Measurements from ENCODE around the gene SLC25A21.
"Not testable (repeated sequence)": the region's sequence is repeated elsewhere in the genome, so short reads cannot be mapped to it uniquely, and the experiment has no call there.

Gene SLC25A21

DNA sequence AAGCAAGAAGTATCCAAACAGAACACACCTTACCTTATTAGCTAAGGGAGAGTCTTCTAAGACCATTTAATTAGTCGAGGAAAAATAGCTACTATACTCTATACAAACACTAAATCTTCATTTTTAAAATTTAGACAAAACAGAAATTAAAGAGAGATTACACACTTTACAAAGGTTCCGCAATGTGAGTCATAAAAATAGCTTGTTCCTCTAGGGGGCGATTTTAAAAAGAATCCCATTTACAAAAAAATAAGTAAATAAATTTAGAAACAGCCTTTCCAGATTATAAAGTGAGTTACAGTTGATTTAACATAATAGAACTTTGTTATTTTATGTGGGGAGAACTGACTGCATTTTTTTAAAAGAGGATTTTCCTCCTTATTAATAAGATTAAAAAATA lies 309.1 kb downstream of the SLC25A21 start:
- DNase-seq (ENCODE audit: low spot score): no peak

DNA sequence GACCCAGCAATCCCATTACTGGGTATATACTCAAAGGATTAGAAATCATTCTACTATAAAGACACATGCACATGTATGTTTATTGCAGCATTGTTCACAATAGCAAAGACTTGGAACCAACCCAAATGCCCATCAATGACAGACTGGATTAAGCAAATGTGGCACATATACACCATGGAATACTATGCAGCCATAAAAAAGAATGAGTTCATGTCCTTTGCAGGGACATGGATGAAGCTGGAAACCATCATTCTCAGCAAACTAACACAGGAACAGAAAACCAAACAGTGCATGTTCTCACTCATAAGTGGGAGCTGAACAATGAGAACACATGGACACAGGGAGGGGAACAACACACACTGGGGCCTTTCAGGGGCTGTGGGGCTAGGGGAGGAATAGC lies 310.2 kb downstream of the SLC25A21 start:
- DNase-seq (ENCODE audit: low spot score): not testable (repeated sequence)

DNA sequence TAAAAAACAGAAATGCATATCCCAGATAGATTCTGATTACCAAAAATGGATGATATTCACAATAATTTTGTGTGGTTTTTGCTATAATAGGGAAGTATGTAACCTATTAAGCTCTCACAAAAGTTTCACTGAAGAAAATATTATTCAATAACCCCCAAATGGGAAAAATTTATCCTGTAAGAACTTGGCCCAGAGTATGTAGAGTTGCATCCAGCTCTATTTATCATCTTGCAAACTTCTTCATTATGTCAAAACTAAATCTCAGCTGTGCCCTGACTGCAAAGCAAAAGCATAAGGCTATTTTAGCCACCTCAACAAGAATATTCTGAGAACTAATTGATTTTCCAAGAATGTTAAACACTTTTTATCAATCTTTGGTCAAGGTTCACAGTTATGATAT lies 311.6 kb downstream of the SLC25A21 start:
- no peak for DNase-seq (ENCODE audit: low spot score)

DNA sequence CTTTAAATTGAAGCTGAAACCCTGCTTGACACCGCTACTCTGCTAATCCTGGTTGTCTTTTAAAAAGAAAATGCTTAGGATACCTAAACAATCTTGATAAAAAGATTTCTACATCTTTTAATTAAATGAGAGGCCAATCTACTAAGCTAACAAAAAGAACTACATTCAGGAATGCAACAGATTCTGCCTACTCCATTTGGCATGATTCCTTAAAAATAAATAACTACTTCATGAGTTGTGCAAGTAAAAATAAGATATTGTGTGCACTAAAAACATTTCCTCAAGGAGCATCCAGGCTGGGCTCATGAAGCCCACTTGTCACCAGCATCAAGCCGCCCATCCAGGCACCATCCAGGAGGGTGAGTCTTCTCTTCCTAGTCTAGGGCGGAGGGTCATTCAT lies 313.3 kb downstream of the SLC25A21 start:
- no peak for DNase-seq (ENCODE audit: low spot score)

DNA sequence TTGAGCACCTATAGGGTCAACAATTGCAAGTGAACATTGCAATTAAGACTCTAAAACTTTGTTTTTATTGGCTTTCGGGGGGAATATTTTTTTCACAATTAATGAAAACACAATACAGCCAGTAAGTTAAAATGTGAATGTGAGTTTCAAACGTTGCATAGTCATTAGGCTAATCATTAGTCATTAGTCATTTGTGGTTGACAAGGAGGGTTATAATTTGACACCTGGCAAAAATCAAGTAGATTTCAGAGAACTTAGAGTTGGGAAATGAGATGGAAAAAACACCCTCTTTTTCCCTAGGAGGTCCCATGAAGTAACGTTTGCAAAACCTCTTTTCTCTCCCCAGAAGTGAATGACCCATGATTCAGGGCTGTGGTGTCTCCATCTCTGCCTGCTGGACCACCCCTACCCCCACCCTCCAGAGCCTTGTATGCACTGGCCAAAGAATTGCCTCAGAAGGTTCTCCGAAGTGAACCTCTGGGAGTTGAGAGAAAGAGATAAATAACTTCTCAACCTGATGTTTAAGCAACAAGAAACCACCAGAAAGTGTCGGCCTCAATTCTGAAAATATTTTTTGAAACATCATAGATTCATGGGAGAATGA lies 314.5 kb downstream of the SLC25A21 start:
- no peak for DNase-seq (ENCODE audit: low spot score)

DNA sequence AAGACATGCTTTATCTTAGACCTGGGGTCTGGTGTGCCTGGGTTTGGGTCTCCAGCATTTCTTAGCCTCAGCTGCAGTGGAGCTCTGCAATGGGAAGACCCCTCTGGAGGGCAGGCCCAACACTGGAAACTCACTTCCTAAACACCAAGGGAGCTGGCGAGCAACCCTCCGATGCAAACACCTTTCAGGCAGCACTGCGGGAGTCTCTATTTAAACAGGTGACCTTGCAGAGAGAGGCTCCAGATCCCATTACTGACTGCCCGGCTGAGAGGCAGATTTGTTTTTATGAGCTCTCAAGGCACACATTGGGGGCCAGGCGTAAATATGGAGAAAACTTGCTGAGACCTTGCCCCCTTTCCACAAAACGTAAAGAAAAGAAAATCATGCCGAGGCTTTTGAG lies 315.3 kb downstream of the SLC25A21 start:
- DNase-seq (ENCODE audit: low spot score): no peak

DNA sequence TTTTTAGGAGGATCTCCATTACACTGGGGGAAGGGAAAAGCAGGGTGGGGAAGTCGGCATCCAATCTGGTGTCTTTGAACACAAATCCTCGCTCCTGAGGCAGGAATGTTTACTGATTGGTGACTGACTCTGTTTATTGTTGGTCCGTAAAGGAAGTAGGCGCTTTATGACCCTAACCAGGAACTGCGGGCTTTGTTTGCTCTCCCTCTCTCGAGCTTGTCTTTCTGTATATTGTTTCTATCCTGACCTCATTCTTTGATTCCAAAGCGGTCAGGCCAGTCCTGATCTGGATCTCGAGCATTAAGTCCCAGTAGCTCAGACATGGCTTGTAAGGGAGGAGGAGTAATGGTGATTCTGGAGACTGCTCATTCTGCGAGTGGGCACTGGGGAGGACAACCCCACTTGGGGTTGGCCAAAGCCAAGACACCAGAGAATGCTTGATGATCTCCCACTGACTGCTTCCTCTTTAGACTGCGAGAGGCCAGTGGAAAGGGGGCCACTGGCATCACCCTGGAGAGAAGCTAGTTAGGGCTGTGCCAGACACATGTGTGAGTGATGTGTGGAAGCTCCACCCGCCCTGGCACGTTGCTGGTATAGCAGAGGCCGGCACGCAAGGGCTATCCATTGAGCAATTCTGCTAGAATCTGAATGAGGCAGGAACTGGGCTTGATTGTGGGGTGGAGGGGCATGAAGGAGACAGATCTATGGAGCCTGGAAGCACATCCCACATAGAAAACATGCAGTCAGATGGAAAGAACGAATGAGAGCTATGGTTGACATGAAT lies 316.1 kb downstream of the SLC25A21 start:
- DNase-seq (ENCODE audit: low spot score): no peak

DNA sequence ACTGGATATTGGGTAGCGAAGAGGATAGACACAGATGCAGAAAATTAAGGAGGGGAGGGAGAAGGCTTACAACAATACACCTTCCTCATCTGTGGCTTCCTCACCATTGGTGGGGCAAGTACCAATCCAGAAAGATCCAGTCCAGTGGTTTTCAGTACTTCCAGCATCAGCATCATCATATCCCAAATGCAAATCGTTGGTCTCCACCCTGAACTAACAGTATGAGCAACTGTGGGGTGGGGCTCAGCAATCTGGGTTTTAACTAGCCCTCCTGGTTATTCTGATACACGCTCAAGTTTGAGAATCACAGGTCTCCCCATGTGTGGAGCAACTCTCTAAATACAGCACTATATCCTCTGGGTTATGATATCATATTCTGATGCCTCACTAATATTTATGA lies 317.0 kb downstream of the SLC25A21 start:
- no peak for DNase-seq (ENCODE audit: low spot score)

DNA sequence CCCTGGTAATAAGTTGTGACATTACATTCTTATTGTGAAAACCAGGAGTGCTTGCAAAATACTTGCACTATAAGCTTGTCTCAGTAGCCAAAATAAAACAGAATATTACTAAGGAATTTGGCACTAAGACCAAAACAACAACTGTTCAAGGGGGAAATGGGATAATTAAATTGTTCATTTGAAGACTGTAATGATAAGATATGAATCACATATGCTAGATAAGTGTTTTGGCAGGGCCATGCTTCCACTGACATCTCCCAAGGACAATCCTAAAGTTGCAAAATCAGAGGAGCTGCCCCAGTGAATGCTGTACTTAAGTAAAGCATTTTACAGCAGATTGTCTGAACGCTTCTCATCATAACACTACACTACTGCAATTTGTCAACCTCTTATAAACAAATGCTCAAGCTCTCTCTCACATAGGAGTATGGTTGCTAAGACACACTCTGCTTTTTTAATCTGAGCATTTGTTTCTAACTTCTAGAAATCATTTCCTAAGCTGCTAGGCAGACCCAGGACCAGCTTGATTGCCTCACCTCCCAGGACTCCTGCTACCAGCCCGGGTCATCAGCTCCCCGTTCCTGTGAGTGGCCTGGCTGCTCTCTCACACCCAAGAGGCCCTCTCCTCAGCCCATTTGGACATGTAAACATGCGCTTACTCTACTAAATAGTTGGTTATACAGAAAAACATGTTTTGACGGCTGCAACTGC lies 319.3 kb downstream of the SLC25A21 start:
- no peak for DNase-seq (ENCODE audit: low spot score)

DNA sequence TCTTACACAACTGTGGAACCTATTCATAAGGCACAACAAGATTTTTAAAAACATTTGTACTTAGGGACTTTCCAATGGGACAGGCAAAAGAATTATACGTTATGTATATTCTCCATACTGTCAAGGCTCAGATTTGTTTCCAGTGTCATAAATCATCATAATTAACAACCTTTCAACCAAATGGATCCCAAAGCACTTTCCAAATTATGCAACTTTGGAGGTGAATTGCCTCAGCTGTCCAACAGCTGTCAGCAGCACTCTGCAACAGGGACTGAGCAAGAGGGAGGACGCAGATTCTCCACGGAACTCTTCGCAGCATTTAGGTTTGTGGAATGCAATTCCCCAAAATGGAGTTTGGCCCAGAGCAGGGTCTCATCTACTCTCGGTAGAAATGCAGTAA lies 324.2 kb downstream of the SLC25A21 start:
- DNase-seq (ENCODE audit: low spot score): no peak

DNA sequence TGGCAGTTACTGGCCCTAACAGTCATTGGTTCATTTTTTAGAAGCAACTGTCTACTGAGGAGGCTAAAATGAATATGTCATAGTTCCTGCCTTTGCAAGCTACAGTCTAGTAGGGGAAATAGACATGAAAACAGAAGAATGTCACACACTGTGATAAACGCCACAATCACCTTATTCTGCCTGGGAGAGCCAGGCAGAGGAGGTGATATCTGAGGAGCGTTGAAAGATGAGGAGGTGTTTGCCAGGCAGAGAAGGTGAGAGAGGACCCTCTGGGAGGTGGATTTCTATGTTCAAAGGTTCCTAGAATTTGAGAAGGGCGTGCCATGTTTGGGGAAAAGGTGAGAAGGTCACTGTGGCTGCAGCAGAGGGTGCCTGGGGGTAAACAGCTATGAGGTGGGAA lies 325.0 kb downstream of the SLC25A21 start:
- DNase-seq (ENCODE audit: low spot score): no peak

DNA sequence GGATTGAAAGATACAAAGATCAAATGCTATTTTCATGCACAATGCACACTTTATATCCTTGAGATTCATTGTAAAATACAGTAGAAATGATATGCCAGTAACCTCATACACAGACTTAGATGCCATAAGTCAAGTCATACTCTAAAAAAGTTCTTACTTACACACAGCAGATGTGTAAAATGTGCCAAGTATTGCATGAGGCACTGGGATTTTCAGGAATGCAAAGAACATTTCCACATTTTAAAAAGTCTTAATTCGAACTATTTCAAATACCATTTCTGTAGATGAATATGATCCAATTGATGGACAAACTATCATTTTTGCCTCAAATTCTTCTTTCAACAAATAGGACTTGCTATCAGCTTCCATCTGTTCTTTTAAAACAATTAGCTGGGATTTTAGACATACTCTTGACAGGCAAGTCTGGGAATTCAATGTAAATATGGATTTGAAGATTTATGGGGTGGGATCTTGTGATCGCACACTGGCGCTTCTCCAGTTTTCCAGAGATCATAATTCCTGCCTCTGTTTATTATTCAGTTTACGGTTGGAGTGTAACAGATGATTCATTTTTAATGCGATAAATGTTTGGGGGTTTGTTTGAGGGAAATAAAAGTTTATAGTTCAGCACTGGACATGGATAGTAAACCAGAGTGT lies 326.9 kb downstream of the SLC25A21 start:
- DNase-seq (ENCODE audit: low spot score): no peak

DNA sequence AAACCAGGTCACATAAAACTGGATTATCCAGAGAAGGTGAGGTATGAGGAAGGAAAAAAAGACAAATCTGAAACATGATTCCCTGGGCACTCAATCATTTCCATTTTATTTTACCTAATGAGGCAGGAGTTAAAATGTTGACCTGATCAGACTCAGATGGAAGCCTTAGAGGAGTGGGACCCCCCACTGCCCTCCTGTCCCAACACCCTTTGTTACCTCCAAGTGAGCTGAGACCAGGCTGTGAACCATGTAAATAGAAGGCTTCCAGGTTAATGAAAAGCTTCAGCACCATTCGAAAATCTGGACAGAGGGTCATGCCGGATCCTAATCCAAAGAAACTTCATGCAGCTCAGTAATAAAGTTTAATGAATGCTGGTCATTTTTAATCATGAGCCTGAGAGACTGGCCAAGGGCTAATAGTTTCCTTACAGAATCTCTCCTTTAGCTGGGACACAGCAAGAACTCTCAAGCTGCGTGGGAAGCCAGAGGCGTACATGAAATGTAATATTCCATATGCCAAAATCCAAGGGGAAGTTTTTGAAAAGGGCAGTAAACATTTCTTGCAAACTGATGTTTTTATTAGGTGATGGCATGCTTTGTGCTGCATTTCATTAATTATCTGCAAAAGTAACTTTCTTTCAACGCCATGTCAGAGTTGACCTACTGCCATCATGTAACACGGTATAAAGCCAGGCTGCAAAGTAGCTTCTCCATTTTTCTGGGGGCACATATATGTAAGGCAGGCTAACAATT lies 327.8 kb downstream of the SLC25A21 start:
- no peak for DNase-seq (ENCODE audit: low spot score)

DNA sequence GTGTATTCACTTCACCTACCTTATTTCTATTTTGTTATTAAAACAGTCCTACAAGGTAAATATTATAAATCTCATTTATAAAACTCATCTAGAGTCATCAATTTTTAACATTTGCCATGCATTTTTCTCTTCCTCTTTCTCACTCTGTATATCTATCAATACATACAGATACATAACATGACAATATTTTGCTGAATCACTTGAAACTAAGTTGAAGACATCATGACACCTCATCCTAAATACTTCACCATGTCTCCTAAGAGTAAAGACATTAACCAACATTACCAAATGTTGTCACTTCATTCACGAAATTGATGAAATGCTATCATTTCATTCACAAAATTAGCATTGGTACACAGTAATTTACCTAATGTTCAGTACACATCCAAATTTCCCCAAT lies 329.0 kb downstream of the SLC25A21 start:
- DNase-seq (ENCODE audit: low spot score): no peak

DNA sequence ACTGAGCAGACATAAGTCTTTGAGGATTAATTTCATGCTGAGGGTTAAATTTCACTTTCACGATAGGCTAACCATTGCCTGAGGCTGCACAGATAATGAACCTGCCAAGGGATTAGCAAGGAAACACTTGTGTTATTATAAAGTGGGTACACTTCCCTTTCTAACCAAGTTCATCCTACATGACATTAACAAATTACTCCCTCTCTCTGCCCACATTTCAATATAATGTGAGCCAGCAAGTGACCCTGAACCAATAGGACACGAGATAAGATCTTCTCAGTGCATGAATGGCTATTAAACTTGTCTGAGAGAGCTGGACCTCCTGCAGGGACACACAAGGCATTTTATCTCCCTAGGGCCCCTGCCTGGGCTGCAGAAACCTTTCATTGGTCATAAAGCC lies 337.3 kb downstream of the SLC25A21 start:
- no peak for DNase-seq (ENCODE audit: low spot score)

DNA sequence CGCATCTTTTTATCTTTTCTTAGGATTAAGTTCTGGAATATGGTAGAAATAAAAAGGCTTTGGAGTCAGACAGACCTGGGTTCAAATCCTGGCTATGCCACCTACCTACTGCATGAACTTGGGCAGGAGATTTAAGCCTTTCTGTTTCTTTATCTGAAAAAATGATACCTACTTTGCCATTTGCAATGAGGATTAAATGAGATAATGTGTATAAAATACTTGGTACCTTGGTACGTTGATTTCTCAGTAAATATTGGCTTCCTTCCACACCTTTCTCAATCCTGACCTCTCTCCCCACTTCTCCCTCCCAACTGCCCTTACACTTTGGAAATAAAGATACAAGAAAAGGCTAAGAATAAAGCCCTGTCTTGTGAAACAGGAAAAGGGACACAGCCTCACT lies 338.1 kb downstream of the SLC25A21 start:
- no peak for DNase-seq (ENCODE audit: low spot score)

DNA sequence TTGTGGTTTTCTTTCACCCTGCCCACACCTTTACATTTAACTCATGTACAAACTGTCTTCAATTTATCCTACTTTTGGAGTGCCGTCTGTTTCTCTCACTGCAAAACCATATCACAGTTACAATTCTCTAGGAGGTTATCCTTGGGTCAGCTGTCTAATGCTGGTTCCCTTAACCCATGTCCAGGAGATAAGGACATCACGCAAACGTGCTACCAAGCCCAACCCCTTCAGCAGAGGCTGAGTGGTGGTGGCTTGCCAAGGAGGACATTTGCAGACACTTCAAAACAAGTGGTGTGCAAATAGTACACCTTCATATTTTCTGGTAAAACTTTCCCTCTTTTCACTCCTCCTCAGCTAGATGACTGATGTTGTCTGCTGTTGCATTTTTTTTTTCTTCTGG lies 342.9 kb downstream of the SLC25A21 start:
- DNase-seq (ENCODE audit: low spot score): no peak

DNA sequence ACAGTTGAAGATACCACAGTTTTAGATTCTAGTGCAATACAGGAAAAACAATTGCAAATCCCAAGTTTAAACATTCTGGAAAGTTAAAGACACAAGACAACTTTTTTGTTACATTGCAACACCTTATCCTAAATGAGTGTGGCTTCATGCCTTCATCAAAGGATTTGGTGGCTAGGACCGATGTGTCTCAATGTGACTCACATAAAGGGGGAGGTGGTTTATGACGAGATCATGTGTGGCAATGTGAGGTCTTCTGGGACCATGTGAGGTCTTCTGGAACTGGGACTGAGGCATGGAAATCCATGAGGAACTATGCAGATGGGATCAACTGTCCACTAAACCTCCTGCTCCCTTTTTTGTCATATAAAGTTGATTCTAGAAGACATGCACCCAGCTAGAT lies 344.5 kb downstream of the SLC25A21 start:
- no peak for DNase-seq (ENCODE audit: low spot score)

DNA sequence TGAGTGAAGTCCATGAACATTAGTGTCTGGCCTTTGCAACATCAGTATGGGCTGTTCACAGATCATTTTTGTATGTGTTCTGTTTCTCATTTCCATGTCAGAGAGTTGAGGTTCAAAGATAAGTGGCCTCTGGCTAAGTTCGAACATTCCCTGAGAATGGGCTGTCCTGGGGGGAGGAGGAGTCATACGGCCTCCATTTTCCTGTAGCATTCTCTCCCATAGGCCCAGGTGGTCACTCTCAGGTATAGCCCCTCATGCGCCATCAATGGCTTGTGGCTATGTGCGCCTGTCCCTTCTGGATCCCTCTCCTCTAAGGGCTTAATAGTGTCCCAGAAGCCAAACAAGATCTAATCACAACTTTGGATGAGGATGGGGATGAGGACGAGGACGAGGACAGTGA lies 345.8 kb downstream of the SLC25A21 start:
- DNase-seq (ENCODE audit: low spot score): no peak

DNA sequence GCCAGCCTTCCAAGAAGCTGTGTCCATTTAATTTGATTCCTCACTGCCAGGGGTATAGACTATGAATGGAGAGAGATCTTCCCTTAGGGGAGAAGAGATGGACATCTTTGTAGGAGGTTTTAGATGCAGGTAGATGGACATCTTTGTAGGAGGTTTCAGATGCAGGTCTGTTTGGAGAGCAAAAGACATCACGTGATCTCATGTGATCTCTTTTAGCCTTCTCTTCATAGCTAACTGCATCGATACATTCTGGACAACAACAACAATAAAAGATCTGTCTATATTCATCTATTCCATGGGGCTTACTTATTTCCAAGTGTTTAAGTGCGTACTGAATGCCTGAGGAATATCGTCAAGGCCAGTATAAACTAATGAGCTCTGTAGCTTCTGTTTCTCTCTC lies 347.6 kb downstream of the SLC25A21 start:
- DNase-seq (ENCODE audit: low spot score): no peak

DNA sequence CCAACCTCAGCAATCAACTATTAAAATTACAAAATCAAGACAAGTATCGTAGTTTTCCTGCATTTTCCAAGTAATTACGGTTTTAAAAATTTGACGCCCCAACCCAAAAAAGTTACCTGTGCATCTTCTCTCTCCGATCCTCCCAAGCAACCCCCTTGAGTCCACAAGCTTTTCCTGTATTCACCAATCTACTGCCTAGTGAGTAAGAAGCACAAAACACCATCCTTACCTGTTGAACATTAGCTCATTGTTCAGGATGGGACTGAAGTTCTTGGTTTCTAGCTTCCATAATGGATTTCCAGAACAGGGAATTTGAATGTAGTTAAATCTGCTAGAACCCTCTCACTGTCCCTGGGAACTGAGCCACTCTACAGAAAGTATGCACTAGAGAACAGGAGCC lies 348.8 kb downstream of the SLC25A21 start:
- no peak for DNase-seq (ENCODE audit: low spot score)

DNA sequence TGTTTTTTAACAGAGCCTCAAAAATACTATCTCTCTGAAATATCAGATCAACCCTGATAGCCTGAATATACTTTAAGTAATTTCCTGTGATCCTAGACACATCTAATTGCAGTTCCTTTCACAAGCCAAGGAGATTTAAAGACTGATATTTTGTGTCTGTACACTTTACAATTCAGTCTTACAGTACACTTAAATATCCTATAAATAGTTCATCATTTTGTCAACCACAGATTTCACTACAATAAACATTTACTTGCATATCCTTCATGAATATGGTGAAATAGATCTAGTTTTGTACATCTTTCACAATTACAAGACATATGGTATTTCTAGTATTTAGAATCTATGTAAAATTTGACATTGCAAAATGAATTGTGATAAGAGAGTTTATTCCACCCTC lies 349.7 kb downstream of the SLC25A21 start:
- DNase-seq (ENCODE audit: low spot score): no peak
